SKM-1 treated with dmso at 0.1 percent for 144 hours (cell line): ENCODE results near the gene FGFR2.
"Not testable (repeated sequence)": the region's sequence is repeated elsewhere in the genome, so short reads cannot be mapped to it uniquely, and the experiment has no call there.

Experiments
- DNase-seq: peaks from one replicate; lab custom pipeline; 2025; ENCODE audit not compliant: unreplicated experiment; lab: John Stamatoyannopoulos, UW

Gene FGFR2

DNA sequence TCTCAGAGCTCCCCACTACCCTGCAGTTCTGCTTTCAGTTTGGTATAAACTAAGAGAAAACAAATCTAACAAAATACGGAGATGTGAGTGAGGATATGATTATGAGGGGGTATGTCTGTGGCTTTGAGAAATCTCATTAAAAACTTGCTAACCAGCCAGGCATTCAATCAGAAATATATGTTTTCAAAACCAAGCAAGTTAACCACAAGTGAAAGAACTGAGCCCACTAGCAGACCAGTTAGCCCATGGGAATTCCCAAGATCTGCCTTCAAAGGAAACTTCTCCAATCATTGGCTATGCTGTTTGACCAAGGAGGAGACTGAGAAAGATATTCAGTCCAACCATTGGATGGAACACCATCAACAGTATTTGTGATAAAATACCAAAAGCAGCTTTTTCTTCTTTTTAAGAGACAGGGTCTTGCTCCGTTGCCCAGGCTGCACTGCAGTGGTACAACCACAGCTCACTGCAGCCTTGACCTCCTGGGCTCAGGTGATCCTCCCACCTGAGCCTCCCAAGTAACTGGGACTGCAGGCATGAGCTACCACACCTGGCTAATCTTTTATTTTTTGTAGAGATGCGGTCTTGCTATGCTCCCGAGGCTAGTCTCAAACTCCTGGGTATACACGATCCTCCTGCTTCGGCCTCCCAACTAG, 41.2 kb downstream of the FGFR2 start:
- DNase-seq = no peak

- no peak for DNase-seq
These were observed 41.8 kb downstream of the FGFR2 start for GRCh38 chr10:121556455-121556854.

DNA sequence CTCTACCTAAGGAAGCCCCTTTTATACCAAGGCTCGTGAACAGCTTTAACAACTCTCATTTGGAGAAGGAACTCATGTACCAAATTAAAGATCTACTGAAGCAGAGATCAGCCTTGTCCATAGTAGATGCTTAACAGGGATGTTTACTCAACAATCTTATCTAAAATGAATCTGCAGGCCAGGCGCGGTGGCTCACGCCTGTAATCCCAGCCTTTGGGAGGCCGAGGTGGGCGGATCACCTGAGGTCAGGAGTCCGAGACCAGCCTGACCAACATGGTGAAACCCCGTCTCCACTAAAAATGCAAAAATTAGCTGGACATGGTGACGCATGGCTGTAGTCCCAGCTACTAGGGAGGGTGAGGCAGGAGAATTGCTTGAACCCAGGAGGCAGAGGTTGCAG, 43.3 kb downstream of the FGFR2 start:
- DNase-seq = not testable (repeated sequence)

- no peak for DNase-seq
These were observed 44.6 kb downstream of the FGFR2 start for GRCh38 chr10:121553511-121554264.

GRCh38 chr10:121552746-121553145, 45.5 kb downstream of the FGFR2 start:
- no peak for DNase-seq

GRCh38 chr10:121551210-121551885, 46.9 kb downstream of the FGFR2 start:
- DNase-seq = no peak

DNA sequence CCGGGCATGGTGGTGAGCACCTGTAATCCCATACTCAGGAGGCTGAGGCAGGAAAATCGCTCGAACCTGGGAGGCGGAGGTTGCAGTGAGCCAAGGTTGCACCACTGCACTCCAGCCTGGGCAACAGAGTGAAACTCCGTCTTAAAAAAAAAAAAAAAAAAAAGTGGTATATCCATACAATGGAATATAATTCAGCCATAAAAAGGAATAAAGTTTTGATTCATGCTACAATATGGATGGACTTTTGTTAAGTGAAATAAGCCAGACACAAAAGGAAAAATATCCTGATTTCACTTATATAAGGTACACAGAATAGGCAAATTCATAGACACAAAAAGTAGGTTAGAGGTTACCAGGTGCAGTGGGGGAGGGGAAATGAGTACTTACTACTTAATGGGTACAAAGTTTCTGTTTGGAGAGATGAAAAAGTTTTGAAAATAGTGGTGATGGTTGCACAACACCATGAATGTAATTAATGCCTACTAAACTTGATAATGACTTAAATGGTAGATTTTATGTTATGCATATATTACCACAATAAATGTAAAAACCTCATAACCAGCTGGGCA, 53.9 kb downstream of the FGFR2 start:
- no peak for DNase-seq

- DNase-seq = no peak
These were observed 54.7 kb downstream of the FGFR2 start for GRCh38 chr10:121543545-121543944.

DNA sequence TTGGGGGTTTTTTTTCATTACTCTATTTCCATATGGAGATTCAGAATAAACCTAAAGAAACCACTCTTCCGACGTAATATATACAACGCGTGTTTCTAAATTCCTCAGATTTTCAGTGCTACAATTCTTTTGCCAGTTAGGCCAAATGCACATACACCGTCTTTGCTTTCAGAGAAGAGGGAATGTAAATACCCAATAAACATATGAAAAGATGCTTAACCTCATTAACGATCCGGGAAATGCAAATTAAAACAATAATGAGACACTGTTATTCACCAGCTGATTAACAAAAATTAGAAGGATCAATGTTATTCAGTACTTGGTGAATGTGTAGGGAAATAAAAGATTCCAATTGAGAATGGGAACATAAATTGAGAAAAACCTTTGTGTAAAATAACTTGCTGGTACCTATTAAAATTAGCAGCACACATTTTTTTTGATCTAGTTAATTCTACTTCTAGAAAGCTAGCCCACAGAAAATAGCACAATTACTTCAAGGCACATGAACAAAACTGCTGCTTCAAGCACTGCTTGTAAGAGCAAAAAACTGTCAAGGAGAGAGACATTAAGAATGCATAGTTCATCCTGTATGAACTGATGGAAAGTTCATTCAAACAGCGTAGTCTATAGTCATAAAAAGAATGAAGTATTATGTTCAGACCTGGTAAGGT, 56.7 kb downstream of the FGFR2 start:
- no peak for DNase-seq

DNA sequence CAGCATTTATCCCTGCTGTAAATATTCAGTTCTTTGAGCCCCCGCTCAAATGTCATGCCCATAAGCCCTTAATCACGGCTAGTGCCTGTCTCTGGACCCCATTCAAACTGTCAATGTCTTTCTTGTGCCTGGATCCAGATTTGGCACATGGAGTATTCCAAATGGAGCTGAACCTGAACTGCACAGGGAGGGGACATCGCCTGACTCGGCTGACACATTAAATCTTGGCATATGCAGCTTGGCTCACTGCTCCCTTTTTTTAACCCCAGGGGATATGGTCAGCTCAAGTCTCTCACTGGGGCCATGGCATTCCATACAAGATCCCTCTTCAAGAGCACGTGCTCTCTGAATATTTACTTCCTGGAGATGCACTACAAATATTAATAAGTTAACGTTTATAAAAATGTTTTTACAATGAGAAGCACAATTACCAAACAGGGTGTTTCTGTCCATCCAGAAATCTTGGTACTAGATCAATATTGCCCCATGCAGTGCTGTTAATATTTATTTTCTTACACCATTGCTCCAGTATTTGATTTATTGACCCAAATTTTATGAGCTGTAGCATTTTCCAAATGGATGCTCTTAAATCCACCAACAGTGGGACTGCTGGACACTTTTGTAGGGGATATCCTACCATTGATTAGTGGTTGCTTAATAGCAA, 57.4 kb downstream of the FGFR2 start:
- no peak for DNase-seq

DNA sequence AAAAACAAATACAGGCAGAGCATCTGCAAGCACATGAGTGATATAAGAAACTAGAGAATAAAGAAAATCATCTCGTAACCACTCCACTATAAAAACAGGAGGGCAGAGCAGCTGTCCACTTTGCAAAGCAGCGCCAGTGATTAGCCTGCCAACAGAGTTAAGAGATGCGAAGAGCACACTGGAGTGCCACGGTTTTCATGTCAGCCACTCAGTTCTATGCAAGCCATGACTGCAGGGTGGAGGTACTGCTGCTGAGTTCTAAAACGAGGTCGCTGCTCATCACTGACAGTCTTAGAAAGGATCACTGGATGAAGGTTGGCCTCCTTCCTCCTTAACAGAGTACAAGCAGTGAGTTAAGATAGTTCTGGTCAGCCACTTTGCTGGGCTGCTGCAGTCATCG, 58.5 kb downstream of the FGFR2 start:
- DNase-seq = no peak

GRCh38 chr10:121536310-121536913, 61.8 kb downstream of the FGFR2 start:
- no peak for DNase-seq

DNA sequence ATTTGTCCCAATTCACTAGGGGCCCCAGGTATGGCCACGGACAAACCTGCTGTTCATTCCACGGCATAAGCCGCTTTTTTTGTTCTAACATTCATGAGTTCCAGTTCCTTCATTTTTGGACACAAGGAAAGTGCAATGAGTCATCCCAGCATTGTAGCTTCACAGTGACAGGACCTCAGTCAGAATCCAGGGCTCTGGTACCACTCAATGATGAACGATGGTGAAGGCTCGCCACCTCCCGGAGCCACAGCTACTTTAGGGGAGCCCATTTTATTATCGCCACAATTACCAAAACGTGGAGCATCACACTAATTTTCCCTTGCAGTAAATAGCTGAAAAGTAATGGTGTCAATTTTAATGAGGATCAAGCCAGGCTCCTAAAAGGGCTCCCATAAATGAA, 62.9 kb downstream of the FGFR2 start:
- DNase-seq = no peak

GRCh38 chr10:121532292-121532864, 65.9 kb downstream of the FGFR2 start:
- no peak for DNase-seq

GRCh38 chr10:121531830-121532178, 66.4 kb downstream of the FGFR2 start:
- DNase-seq = no peak

GRCh38 chr10:121531076-121531829, 67.0 kb downstream of the FGFR2 start:
- no peak for DNase-seq

DNA sequence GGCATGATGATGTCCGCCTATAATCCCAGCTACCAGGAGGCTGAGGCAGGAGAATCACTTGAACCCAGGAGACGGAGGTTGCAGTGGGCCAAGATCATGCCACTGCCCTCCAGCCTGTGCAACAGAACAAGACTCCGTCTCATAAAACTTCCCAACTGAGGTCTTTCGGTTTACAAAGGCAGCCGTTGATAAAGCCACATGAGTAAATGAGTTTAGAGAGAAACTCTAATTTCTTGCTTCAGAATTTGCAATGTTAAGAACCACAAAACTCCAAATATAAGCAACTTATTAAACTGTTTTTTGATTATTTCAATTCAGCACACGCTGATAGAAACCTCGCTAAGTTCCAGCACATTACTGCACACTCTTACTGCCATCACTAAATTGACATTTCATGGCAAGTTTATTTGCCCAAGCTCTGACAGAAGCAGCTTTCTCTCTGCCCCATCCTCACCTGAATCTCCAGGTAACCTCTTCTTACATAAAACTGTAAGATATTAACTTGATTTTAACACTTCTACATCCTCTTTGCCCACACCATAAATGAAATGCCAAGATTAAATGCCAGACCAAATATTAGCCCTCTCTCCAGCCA, 67.7 kb downstream of the FGFR2 start:
- no peak for DNase-seq

DNA sequence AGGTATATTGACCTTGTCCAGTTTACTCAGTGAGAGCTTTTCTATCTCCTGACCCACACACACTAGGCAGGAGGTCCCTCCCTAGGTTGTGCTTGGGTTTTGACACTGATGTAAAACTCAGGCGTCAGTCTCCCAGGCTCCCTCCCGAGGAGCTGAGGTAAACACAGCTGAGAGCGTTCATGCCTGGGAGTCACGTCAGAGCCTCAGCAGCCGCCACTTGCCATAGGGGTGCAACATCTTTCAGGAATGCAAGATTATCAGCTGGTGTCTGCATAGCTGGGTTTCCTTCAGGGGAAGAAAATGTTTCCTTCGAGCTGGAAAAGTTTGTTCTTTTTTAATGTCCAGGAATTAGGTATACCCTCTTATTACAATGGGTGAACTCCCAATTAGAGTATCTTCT, 70.6 kb downstream of the FGFR2 start:
- DNase-seq = no peak

- DNase-seq = no peak
These were observed 71.4 kb downstream of the FGFR2 start for GRCh38 chr10:121526801-121527221.
